NCI-H2227 (cell line): ENCODE measurements around the gene MPG.

ENCODE experiments used
- DNase-seq: peaks from one replicate; lab custom pipeline; 2025; ENCODE audit not compliant: unreplicated experiment; lab: John Stamatoyannopoulos, UW

MPG gene

DNA sequence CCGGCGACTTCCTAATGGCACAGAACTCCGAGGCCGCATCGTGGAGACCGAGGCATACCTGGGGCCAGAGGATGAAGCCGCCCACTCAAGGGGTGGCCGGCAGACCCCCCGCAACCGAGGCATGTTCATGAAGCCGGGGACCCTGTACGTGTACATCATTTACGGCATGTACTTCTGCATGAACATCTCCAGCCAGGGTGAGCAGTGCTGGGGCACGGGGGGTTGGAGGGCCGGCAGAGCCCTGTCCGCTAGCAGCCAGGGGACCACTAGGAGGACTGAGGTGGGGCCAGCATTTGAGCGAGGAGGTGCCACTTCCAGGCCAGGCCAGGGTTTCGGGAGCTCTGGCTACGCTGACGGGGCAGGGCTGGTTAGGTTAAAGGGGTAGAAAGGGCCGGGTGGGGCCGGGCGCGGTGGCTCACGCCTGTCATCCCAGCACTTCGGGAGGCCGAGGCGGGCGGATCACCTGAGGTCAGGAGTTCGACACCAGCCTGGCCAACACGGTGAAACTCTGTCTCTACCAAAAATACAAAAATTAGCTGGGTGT, 5.1 kb downstream of the MPG start:
- DNase-seq, result no peak

- no peak for DNase-seq
Measured at GRCh38 chr16:83781-84615, 6.0 kb downstream of the MPG start.

- DNase-seq, result no peak
Measured at GRCh38 chr16:84718-85406, 6.8 kb downstream of the MPG start.

- DNase-seq, result no peak
Measured at GRCh38 chr16:85407-85782, 7.4 kb downstream of the MPG start.

DNA sequence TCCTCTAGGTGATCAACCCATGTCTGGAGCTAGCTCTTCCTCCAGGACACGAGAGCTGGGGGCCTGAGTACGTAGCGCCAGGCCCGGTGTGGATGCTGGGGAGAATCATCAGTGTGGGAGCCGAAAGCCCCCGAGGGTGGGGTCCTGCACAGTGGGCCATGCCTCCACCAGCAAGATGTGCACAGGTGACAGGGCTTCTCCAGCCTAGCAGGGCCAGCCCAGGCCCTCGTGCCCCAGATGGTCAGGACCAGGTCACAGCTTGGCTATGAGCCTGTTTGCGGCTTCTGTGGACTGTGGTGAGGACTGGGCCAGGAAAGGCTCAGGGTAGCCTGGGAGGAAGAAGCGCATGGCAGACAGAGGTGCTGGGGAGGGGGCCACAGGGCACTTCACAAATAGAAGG, 7.8 kb downstream of the MPG start:
- DNase-seq, result no peak

DNA sequence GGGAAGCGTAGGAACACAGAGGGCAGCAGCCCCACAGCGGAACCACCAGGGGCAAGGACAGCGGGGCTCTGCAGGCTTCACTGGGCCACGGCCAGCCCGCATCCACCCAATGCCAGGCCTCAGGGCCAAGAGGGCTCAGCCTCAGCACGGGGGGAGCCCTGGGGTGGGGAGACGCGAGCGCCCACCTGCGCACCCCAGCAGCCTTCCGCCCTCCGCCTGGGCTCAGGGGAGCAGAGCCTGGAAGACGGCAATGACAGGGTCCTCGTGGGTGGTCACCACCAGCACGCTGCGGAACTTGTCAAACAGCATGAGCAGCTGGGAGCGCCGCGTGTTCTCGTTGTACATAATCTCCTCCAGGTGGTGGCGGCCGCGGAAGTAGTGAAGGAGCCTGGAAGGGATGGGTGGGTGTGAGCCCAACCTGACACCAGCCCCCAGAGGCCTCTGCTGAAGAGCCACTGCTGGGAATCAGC, 8.5 kb downstream of the MPG start:
- DNase-seq, result no peak

GRCh38 chr16:88613-89012, 10.6 kb downstream of the MPG start:
- no peak for DNase-seq

DNA sequence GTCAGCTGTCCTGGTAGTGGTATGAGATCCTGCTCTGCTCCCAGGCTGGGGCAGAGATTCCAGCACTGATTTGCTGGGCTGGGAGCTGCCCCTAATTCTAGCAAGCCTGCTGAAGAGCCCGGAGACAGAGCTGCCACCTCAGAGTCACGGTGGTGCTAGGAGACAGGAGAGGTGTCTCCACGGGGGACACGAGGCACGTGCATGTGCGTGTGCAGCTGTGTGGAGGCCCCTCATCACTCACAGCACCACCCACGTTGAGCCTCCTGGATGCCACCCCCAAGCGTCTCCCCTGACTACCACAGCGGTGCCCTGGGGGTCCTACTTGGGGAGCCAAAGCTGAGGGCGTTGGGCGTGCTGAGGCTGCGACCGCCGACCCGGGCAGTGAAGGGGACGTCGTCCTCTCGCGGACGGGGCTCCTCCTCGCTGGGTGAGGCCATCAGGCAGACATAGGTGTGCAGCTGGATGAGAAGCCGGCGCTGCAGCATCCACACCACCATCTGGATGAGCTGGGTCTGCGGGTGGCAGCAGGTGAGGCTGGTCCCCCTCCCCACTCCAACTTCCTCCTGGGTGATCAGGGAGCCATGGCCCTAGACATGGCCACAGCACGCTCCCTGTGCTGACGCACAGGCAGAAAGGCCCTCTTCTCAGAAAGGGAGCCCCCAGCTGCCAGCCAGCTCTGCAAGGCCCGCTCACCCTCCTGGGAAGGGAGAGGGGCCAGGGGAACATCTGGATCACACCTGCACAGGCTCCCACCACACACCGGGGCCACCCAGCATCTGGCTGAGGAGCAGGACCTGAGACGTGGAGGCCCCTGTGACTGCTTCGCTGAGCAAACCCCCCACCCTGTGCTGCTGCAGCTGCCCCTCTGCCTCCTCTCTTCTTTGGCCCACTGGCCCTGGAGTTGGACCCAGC, 11.6 kb downstream of the MPG start:
- no peak for DNase-seq

DNA sequence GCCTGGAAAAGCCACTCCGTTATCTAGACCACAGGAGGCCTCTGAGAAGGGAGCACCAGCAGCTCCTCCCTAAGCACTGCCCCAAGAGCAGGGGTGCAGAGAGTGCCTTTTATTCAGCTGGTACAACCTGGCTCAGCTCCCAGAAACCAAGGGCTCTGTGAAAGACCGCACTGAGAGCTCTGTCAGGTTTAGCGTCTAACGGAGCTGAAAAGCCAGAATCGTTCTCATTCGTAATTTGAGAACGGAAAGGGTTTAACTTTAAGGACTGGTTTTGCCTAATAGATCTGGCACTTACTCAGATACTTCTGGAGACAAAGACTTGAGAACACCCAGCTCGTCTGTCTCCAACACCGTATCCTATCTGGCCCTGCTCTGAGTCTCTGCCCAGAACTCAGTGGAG, 13.5 kb downstream of the MPG start:
- DNase-seq, result peak; percentile 17

GRCh38 chr16:92431-93339, 14.7 kb downstream of the MPG start:
- no peak for DNase-seq

DNA sequence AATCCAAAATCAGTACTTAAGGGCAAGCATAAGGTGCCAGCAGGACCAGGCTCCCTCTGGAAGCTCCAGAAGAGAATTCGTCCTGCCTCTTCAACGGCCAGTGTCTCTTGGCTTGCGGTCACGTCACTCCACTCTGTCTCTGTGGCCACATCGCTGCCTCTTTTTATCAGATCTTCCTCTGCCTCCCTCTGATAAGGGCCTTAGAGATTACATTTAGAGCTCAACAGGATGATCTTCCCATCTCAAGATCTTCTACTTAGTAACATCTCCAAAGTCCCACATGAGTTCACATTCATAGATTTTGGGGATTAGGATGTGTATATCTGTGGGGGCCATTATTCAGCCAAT, 16.9 kb downstream of the MPG start:
- DNase-seq, result no peak

GRCh38 chr16:96935-97381, 18.9 kb downstream of the MPG start:
- DNase-seq, result peak; percentile 73

DNA sequence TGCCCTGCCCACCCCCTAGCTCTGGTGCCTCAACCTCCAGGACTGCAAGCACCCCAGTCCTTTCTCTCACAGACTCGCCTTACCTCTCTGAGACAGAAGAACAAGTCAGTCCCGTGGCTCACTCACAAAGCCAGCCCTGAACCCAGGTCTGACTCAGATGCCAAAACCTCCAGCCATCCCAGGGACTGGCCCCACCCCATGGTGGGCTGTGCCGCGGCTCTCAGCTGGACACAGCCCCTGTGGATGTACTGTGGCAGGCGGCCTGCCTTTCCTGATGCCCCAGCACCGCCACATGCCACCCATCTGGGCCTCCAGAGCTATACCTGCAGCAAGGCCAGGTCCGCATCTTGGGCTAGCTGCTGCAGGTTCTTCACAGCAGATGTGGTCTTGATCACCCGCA, 19.8 kb downstream of the MPG start:
- DNase-seq, result no peak

- DNase-seq, result no peak
Measured at GRCh38 chr16:100989-101388, 23.0 kb downstream of the MPG start.

- DNase-seq, result no peak
Measured at GRCh38 chr16:101586-101985, 23.6 kb downstream of the MPG start.

- no peak for DNase-seq
Measured at GRCh38 chr16:102060-102855, 24.2 kb downstream of the MPG start.

DNA sequence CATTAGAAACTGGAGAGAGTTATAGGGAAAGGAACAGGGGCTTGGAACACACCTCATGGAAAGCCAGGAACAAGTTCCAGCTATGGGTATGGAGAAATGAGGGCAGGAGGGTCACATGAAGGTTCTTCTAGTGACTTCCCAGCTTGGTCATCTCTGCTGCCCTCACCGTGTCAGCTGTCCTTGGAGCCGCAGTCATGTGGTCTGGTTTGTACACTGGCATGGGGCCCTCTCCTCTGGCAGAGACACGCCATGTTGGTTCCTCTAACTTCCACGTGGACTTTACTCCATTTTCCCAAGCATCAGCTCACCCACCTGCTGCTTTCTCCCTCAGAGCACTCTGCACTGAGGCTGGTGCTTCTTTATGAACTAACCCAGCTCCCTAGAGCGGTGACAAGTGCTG, 26.3 kb downstream of the MPG start:
- DNase-seq, result no peak

DNA sequence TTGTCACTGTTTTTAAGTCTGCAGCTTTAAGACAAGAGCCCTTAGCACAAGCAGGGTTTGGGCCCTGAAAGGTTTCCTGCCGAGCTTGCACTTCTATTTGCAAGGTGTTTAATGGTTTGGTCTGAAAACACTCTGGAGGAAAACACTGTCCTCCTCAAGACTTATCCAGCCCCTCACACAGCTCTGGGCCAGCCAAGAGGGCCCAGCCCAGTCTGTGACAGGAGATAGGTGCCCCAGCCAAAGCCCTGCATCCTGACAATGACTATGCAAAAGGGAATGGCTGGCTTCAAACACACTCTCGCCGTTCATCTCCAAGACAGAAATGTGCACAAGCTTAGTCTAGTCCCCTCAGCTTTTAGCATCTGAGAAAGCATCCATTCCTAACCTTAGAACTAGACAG, 26.9 kb downstream of the MPG start:
- DNase-seq, result no peak

- no peak for DNase-seq
Measured at GRCh38 chr16:105521-105920, 27.5 kb downstream of the MPG start.
